CD14-positive monocyte (primary cell): ENCODE measurements around the gene ARID1B. TPM values are rescaled to one million over a fixed set of nuclear protein-coding genes. Genes with fewer than 3 reads are reported as not detected.
A peak's percentile ranks its signal among the peaks of the same experiment; 100 is the strongest.

ENCODE experiments used
- DNase-seq, 3 donors: peaks; one replicate each; pipeline ENCODE4 v3.0.0-alpha.2; 2011 to 2022
- H2AFZ ChIP-seq: 2 replicates; pipeline ENCODE4 v1.6.0; 2012; ENCODE audit warnings: mild to moderate bottlenecking, low read depth, low read length, inconsistent platforms; ENCODE audit not compliant: insufficient read depth, poor library complexity, severe bottlenecking
- H3K27ac ChIP-seq, 2 donors: 1 replicate in 1 of 2; 2 replicates in 1 of 2; pipeline ENCODE4 v1.5.1; 2012 to 2013; ENCODE audit warnings: low read length in 2 of 2, control low read depth in 1 of 2, inconsistent platforms in 1 of 2, low read depth in 1 of 2, mild to moderate bottlenecking in 1 of 2
- H3K27me3 ChIP-seq, 2 donors: one replicate each; pipeline versions ENCODE4 v1.6.0 to v1.6.1; 2011 to 2013; ENCODE audit warnings: low read length in 2 of 2; ENCODE audit not compliant: control insufficient read depth in 2 of 2, insufficient read depth in 2 of 2
- H3K36me3 ChIP-seq, 2 donors: replicated peaks in 1 of 2; 1 replicate in 1 of 2; 2 replicates in 1 of 2; pipeline versions ENCODE4 v1.5.1 to v1.6.1; 2012 to 2013; ENCODE audit warnings: low read length in 2 of 2, control low read depth in 1 of 2, inconsistent platforms in 1 of 2, mild to moderate bottlenecking in 1 of 2; ENCODE audit not compliant: insufficient read depth in 2 of 2, control insufficient read depth in 1 of 2
- H3K4me1 ChIP-seq, 2 donors: 1 replicate in 1 of 2; 2 replicates in 1 of 2; pipeline versions ENCODE4 v1.5.1 to v1.6.1; 2012 to 2013; ENCODE audit warnings: low read length in 2 of 2, control low read depth in 1 of 2, inconsistent platforms in 1 of 2, mild to moderate bottlenecking in 1 of 2, moderate library complexity in 1 of 2; ENCODE audit not compliant: insufficient read depth in 2 of 2, control insufficient read depth in 1 of 2
- H3K4me2 ChIP-seq: replicated peaks from 2 replicates; pipeline ENCODE3; 2012; ENCODE audit warnings: low read length, moderate library complexity, mild to moderate bottlenecking; ENCODE audit not compliant: poor library complexity, severe bottlenecking; ENCODE audit errors: extremely low read depth
- H3K4me3 ChIP-seq, 3 experiments: fragments of 200-600 bp in 1 of 3; sonication (generic) in 1 of 3; replicated peaks in 1 of 3; 1 replicate in 2 of 3; 2 replicates in 1 of 3; pipeline ENCODE4 v1.5.1; 2011 to 2013; ENCODE audit warnings: low read length in 3 of 3, mild to moderate bottlenecking in 3 of 3, control low read depth in 2 of 3, low read depth in 2 of 3, inconsistent platforms in 1 of 3, moderate library complexity in 1 of 3
- H3K79me2 ChIP-seq: 2 replicates; pipeline ENCODE4 v1.6.0; 2012; ENCODE audit warnings: mild to moderate bottlenecking, control low read depth, inconsistent platforms, low read length, moderate library complexity; ENCODE audit not compliant: insufficient read depth
- H3K9ac ChIP-seq: 2 replicates; pipeline ENCODE4 v1.6.0; 2017; ENCODE audit warnings: low read length, mild to moderate bottlenecking; ENCODE audit not compliant: insufficient read depth, poor library complexity, severe bottlenecking
- H3K9me3 ChIP-seq, 2 donors: replicated peaks in 1 of 2; 1 replicate in 1 of 2; 2 replicates in 1 of 2; pipeline versions ENCODE4 v1.5.1 to v1.6.1; 2012 to 2013; ENCODE audit warnings: low read length in 2 of 2, control low read depth in 1 of 2; ENCODE audit not compliant: control insufficient read depth in 1 of 2, insufficient read depth in 1 of 2
- H4K20me1 ChIP-seq: 2 replicates; pipeline ENCODE4 v1.6.0; 2012; ENCODE audit warnings: mild to moderate bottlenecking, low read length, control low read depth, moderate library complexity; ENCODE audit not compliant: insufficient read depth
- H3K27ac Mint-ChIP-seq, 7 donors: one replicate each; pipeline ENCODE4 v1.8.0; 2020; ENCODE audit warnings: mild to moderate bottlenecking in 7 of 7, mixed read lengths in 7 of 7, moderate library complexity in 6 of 7, inconsistent platforms in 2 of 7
- H3K27me3 Mint-ChIP-seq, 3 donors: one replicate each; pipeline ENCODE4 v1.8.0; 2021 to 2022; ENCODE audit warnings: low read depth in 3 of 3, mild to moderate bottlenecking in 3 of 3, mixed read lengths in 3 of 3, moderate library complexity in 3 of 3, inconsistent platforms in 1 of 3
- H3K36me3 Mint-ChIP-seq, 2 donors: one replicate each; pipeline ENCODE4 v1.8.0; 2020; ENCODE audit warnings: mixed read lengths in 2 of 2, inconsistent platforms in 1 of 2, mild to moderate bottlenecking in 1 of 2
- H3K4me1 Mint-ChIP-seq: one replicate; pipeline ENCODE4 v1.8.0; 2020; ENCODE audit warnings: mild to moderate bottlenecking, mixed read lengths
- H3K4me3 Mint-ChIP-seq, 2 donors: one replicate each; pipeline ENCODE4 v1.8.0; 2020; ENCODE audit warnings: mild to moderate bottlenecking in 2 of 2, mixed read lengths in 2 of 2, moderate library complexity in 1 of 2
- H3K9me3 Mint-ChIP-seq, 7 donors: one replicate each; pipeline ENCODE4 v1.8.0; 2020 to 2022; ENCODE audit warnings: mixed read lengths in 7 of 7, mild to moderate bottlenecking in 6 of 7, moderate library complexity in 6 of 7, inconsistent platforms in 2 of 7
- CTCF ChIP-seq: fragments of 200-600 bp; IDR thresholded peaks from one replicate; pipeline ENCODE4 v1.8.0; 2022; ENCODE audit warnings: antibody characterized with exemption, mild to moderate bottlenecking
- WGBS: methylation state at CpG from one replicate; pipeline ENCODE4 v1.1.5; 2013; ENCODE audit warnings: missing lambda C conversion rate; ENCODE audit not compliant: insufficient coverage; 5-methylcytosine and 5-hydroxymethylcytosine counted together
- intact Hi-C, 2 donors: fragments of 100-400 bp; cut with micrococcal nuclease; formaldehyde crosslinking; loops; one replicate each; pipeline versions ENCODE4 v1.15.0 to v1.15.1; 2023
- polyA plus RNA-seq, 3 donors: library from polyadenylated mRNA; depleted of rRNA in 1 of 3; unstranded in 2 of 3; stranded (reverse) in 1 of 3; fragments of 300-500 nt in 2 of 3; fragments of >200 nt in 1 of 3; fragmentation: Illumina TruSeq in 2 of 3; gene quantifications; 1 replicate in 2 of 3; 2 replicates in 1 of 3; pipeline ENCODE4 v1.2.3, GENCODE V29; 2012 to 2021

ARID1B gene
- polyA plus RNA-seq, 3 donors = 3.2 to 22.1 (median 3.8) TPM

GRCh38 chr6:157223021-157223430, 445.8 kb downstream of the ARID1B start:
- TF ChIP-seq CTCF = no peak
- peaks cover 0 to 8% of the 10 kb centered on the region in 2 donors for H3K36me3 Mint-ChIP-seq
- intact Hi-C loops = no loop called here
- peaks cover 0 to 3% (median 0%) of the 10 kb centered on the region in 7 donors for H3K9me3 Mint-ChIP-seq
- H3K27me3 ChIP-seq = peaks cover 0 to 6% of the 10 kb centered on the region in 2 donors
- WGBS = 6% methylated on average over 11 of the region's 11 CpGs
- peak overlapping the region; percentile 23 for H3K9ac ChIP-seq
- peaks cover 28 to 43% (median 29%) of the 10 kb centered on the region in 3 donors for H3K27me3 Mint-ChIP-seq
- H3K79me2 ChIP-seq = no peaks in the 10 kb centered on the region
- no peaks in the 10 kb centered on the region for H4K20me1 ChIP-seq
- peak overlapping the region; percentile 44 to 89 for H3K4me3 Mint-ChIP-seq
- H3K4me1 Mint-ChIP-seq = peaks cover 29% of the 10 kb centered on the region
- H3K4me2 ChIP-seq = peak overlapping the region; percentile 69
- H3K27ac Mint-ChIP-seq = peak overlapping the region in 4 of 7 donors; percentile 11 to 80 (median 56)
- H3K27ac ChIP-seq = no peak overlapping the region
- peak; percentile 29 to 41 (median 40) for DNase-seq
- H3K9me3 ChIP-seq = no peaks in the 10 kb centered on the region
- H2AFZ ChIP-seq = peak overlapping the region; percentile 59
- peak overlapping the region in 1 of 3 experiments; percentile 49 for H3K4me3 ChIP-seq
- H3K36me3 ChIP-seq = no peaks in the 10 kb centered on the region
- H3K4me1 ChIP-seq = peaks cover 21 to 30% of the 10 kb centered on the region in 2 donors

GRCh38 chr6:157223511-157223910, 446.3 kb downstream of the ARID1B start:
- Histone ChIP-seq H3K27ac (no peak overlapping the region), H3K4me3 (no peak overlapping the region)
- intact Hi-C loops = no loop called here

More at GRCh38 chr6:157223511-157223910, 446.3 kb downstream of the ARID1B start:
- no peak for DNase-seq
- Histone ChIP-seq H3K9ac (no peak overlapping the region), H3K4me2 (peak overlapping the region; percentile 69), H3K36me3 (no peaks in the 10 kb centered on the region), H4K20me1 (no peaks in the 10 kb centered on the region), H3K79me2 (no peaks in the 10 kb centered on the region), H2AFZ (no peak overlapping the region), H3K4me1 (peaks cover 21 to 30% of the 10 kb centered on the region in 2 donors), H3K9me3 (no peaks in the 10 kb centered on the region), H3K27me3 (peaks cover 0 to 6% of the 10 kb centered on the region in 2 donors)
- peaks cover 28 to 43% (median 29%) of the 10 kb centered on the region in 3 donors for H3K27me3 Mint-ChIP-seq
- no peak overlapping the region for H3K27ac Mint-ChIP-seq
- WGBS = 94% methylated on average over 13 of the region's 15 CpGs
- peaks cover 0 to 8% of the 10 kb centered on the region in 2 donors for H3K36me3 Mint-ChIP-seq
- no peak for TF ChIP-seq CTCF
- peaks cover 0 to 3% (median 0%) of the 10 kb centered on the region in 7 donors for H3K9me3 Mint-ChIP-seq
- peaks cover 29% of the 10 kb centered on the region for H3K4me1 Mint-ChIP-seq
- peak overlapping the region in 1 of 2 donors; percentile 69 for H3K4me3 Mint-ChIP-seq
